ENCODE data around the gene TMEM63B. TPM values are rescaled to one million over a fixed set of nuclear protein-coding genes. Genes with fewer than 3 reads are reported as not detected.

The TMEM63B gene
- total and polyA plus RNA-seq, 2 of the 8 experiments (the other 6 are each of a cell fraction or from before 2014, with no cell fraction given) = 61.1 to 96.8 TPM

DNA sequence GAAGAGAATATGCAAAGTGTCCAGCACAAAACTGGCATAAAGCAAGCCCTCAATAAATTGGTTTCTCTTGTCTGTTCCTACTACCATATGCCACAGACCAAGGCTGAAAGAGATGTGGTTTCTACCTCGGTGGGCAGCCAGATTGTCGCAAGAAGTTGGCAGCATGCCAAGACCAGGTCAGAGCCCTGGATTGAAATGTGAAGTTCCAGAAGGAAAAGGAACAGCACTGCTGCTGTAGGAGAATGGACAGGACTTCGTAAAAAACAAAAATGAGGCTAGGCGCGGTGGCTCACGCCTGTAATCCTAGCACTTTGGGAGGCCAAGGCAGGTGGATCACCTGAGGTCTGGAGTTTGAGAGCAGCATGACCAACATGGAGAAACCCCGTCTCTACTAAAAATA is 22.2 kb upstream of the TMEM63B start (continued):
- TF ChIP-seq, protein P1, sequence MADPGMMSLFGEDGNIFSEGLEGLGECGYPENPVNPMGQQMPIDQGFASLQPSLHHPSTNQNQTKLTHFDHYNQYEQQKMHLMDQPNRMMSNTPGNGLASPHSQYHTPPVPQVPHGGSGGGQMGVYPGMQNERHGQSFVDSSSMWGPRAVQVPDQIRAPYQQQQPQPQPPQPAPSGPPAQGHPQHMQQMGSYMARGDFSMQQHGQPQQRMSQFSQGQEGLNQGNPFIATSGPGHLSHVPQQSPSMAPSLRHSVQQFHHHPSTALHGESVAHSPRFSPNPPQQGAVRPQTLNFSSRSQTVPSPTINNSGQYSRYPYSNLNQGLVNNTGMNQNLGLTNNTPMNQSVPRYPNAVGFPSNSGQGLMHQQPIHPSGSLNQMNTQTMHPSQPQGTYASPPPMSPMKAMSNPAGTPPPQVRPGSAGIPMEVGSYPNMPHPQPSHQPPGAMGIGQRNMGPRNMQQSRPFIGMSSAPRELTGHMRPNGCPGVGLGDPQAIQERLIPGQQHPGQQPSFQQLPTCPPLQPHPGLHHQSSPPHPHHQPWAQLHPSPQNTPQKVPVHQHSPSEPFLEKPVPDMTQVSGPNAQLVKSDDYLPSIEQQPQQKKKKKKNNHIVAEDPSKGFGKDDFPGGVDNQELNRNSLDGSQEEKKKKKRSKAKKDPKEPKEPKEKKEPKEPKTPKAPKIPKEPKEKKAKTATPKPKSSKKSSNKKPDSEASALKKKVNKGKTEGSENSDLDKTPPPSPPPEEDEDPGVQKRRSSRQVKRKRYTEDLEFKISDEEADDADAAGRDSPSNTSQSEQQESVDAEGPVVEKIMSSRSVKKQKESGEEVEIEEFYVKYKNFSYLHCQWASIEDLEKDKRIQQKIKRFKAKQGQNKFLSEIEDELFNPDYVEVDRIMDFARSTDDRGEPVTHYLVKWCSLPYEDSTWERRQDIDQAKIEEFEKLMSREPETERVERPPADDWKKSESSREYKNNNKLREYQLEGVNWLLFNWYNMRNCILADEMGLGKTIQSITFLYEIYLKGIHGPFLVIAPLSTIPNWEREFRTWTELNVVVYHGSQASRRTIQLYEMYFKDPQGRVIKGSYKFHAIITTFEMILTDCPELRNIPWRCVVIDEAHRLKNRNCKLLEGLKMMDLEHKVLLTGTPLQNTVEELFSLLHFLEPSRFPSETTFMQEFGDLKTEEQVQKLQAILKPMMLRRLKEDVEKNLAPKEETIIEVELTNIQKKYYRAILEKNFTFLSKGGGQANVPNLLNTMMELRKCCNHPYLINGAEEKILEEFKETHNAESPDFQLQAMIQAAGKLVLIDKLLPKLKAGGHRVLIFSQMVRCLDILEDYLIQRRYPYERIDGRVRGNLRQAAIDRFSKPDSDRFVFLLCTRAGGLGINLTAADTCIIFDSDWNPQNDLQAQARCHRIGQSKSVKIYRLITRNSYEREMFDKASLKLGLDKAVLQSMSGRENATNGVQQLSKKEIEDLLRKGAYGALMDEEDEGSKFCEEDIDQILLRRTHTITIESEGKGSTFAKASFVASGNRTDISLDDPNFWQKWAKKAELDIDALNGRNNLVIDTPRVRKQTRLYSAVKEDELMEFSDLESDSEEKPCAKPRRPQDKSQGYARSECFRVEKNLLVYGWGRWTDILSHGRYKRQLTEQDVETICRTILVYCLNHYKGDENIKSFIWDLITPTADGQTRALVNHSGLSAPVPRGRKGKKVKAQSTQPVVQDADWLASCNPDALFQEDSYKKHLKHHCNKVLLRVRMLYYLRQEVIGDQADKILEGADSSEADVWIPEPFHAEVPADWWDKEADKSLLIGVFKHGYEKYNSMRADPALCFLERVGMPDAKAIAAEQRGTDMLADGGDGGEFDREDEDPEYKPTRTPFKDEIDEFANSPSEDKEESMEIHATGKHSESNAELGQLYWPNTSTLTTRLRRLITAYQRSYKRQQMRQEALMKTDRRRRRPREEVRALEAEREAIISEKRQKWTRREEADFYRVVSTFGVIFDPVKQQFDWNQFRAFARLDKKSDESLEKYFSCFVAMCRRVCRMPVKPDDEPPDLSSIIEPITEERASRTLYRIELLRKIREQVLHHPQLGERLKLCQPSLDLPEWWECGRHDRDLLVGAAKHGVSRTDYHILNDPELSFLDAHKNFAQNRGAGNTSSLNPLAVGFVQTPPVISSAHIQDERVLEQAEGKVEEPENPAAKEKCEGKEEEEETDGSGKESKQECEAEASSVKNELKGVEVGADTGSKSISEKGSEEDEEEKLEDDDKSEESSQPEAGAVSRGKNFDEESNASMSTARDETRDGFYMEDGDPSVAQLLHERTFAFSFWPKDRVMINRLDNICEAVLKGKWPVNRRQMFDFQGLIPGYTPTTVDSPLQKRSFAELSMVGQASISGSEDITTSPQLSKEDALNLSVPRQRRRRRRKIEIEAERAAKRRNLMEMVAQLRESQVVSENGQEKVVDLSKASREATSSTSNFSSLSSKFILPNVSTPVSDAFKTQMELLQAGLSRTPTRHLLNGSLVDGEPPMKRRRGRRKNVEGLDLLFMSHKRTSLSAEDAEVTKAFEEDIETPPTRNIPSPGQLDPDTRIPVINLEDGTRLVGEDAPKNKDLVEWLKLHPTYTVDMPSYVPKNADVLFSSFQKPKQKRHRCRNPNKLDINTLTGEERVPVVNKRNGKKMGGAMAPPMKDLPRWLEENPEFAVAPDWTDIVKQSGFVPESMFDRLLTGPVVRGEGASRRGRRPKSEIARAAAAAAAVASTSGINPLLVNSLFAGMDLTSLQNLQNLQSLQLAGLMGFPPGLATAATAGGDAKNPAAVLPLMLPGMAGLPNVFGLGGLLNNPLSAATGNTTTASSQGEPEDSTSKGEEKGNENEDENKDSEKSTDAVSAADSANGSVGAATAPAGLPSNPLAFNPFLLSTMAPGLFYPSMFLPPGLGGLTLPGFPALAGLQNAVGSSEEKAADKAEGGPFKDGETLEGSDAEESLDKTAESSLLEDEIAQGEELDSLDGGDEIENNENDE (IDR thresholded peaks at IDR 0.05; ENCODE audit: insufficient replicate concordance, low read length) = no peak
- TF ChIP-seq POLR2AphosphoS5 (IDR thresholded peaks at IDR 0.05; ENCODE audit: low read depth, low read length) (no peak), SIRT6 (IDR thresholded peaks at IDR 0.05; ENCODE audit: low read length) (no peak), POU5F1 (IDR thresholded peaks at IDR 0.05; ENCODE audit: low read depth, low read length) (no peak), SIX5 (IDR thresholded peaks at IDR 0.05; ENCODE audit: low read depth, low read length) (no peak), CHD1 (IDR thresholded peaks at IDR 0.05; ENCODE audit: low read depth, low read length) (no peak), BCL11A (IDR thresholded peaks at IDR 0.05; ENCODE audit: low read depth in 2 of 2, low read length in 2 of 2) (no peak), JUND (IDR thresholded peaks at IDR 0.05; ENCODE audit: low read length) (no peak), EP300 (IDR thresholded peaks at IDR 0.05; ENCODE audit: borderline replicate concordance in 1 of 2, low read depth in 2 of 2, low read length in 2 of 2) (no peak), TCF12 (IDR thresholded peaks at IDR 0.05; ENCODE audit: low read depth, low read length) (no peak)
- TF ChIP-seq, protein P2, sequence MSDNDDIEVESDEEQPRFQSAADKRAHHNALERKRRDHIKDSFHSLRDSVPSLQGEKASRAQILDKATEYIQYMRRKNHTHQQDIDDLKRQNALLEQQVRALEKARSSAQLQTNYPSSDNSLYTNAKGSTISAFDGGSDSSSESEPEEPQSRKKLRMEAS (IDR thresholded peaks at IDR 0.05) = no peak
- TF ChIP-seq, protein P3, sequence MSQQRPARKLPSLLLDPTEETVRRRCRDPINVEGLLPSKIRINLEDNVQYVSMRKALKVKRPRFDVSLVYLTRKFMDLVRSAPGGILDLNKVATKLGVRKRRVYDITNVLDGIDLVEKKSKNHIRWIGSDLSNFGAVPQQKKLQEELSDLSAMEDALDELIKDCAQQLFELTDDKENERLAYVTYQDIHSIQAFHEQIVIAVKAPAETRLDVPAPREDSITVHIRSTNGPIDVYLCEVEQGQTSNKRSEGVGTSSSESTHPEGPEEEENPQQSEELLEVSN (IDR thresholded peaks at IDR 0.05) = no peak

Measured in H1 (cell line).